ENCODE data around the gene CCDC112.
A peak's percentile ranks its signal among the peaks of the same experiment; 100 is the strongest.

CCDC112 gene

GRCh38 chr5:115246361-115246991 lies 50.0 kb downstream of the CCDC112 start:
- POLR2A ChIA-PET = no interaction called here
- Histone ChIP-seq H3K4me3 (ENCODE audit: control insufficient read depth in 1 of 7, extremely low read depth in 1 of 7, insufficient read depth in 4 of 7, low read depth in 2 of 7, low read length in 6 of 7) (no peak overlapping the region), H3K27me3 (replicated peaks in 2 of 5; ENCODE audit: control insufficient read depth in 4 of 5, insufficient read depth in 5 of 5, low read length in 4 of 5) (no peaks in the 10 kb centered on the region), H3K27ac (ENCODE audit: insufficient read depth in 1 of 2, low read depth in 1 of 2, low read length in 2 of 2, poor library complexity in 1 of 2, severe bottlenecking in 2 of 2) (no peak overlapping the region), H3K36me3 (ENCODE audit: control insufficient read depth in 4 of 4, insufficient read depth in 4 of 4, low read length in 3 of 4) (peaks cover 0 to 9% (median 3%) of the 10 kb centered on the region in 4 experiments), H3K9me3 (ENCODE audit: control extremely low read depth in 1 of 5, control insufficient read depth in 4 of 5, insufficient read depth in 2 of 5, low read depth in 1 of 5, low read length in 4 of 5) (no peaks in the 10 kb centered on the region), H3K4me1 (ENCODE audit: control extremely low read depth in 1 of 4, control insufficient read depth in 4 of 4, insufficient read depth in 4 of 4, low read length in 3 of 4) (no peaks in the 10 kb centered on the region)
- CTCF ChIA-PET = interaction anchor here (0.7 to 7.5 kb wide), 7 partner anchors 16 to 155 kb away, joined by 3 to 88 read pairs (median 4); partner anchors contain the start of gene PGGT1B
- WGBS (ENCODE audit: insufficient coverage) = no CpG with 5 or more reads among the region's 3 CpGs
- DNase-seq = peak; percentile 45 to 67 (median 63)

DNA sequence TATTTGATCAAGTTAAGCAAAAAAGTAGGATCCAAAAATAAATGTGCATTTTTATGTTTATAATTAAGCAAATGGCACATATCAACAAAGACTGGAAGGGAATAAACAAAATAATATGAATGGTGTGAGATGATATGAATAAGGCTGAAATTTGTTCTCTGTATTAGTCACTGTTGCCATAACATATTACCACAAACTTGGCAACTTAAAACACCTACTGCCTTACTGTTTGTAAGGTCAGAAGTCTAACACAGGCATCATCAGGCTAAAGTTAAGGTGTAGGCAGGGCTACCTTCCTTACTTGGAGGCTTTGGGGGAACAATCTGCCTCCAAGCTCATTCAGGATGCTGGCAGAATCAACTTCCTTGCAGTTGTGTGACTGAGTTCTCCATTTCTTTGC lies 53.0 kb downstream of the CCDC112 start:
- H3K4me3 ChIP-seq (ENCODE audit: control insufficient read depth in 1 of 7, extremely low read depth in 1 of 7, insufficient read depth in 4 of 7, low read depth in 2 of 7, low read length in 6 of 7) = no peak overlapping the region
- H3K4me1 ChIP-seq (ENCODE audit: control extremely low read depth in 1 of 4, control insufficient read depth in 4 of 4, insufficient read depth in 4 of 4, low read length in 3 of 4) = no peaks in the 10 kb centered on the region
- ChIA-PET POLR2A (no interaction called here), CTCF (interaction anchor here (0.6 to 7.5 kb wide), 3 partner anchors 18 to 1867 kb away, joined by 4 to 88 read pairs (median 7); no protein-coding TSS in a partner anchor)
- no peak overlapping the region for H3K27ac ChIP-seq (ENCODE audit: insufficient read depth in 1 of 2, low read depth in 1 of 2, low read length in 2 of 2, poor library complexity in 1 of 2, severe bottlenecking in 2 of 2)
- no peaks in the 10 kb centered on the region for H3K9me3 ChIP-seq (ENCODE audit: control extremely low read depth in 1 of 5, control insufficient read depth in 4 of 5, insufficient read depth in 2 of 5, low read depth in 1 of 5, low read length in 4 of 5)
- H3K27me3 ChIP-seq (replicated peaks in 2 of 5; ENCODE audit: control insufficient read depth in 4 of 5, insufficient read depth in 5 of 5, low read length in 4 of 5) = no peaks in the 10 kb centered on the region
- H3K36me3 ChIP-seq (ENCODE audit: control insufficient read depth in 4 of 4, insufficient read depth in 4 of 4, low read length in 3 of 4) = peaks cover 9 to 26% (median 16%) of the 10 kb centered on the region in 4 experiments
- DNase-seq = peak in 2 of 3 donors; percentile 5 to 17

GRCh38 chr5:115241881-115242642 lies 54.4 kb downstream of the CCDC112 start:
- WGBS (ENCODE audit: insufficient coverage) = no CpG with 5 or more reads among the region's 4 CpGs
- ChIA-PET POLR2A (no interaction called here), CTCF (interaction anchor here (7.5 kb wide), 1 partner anchor 144 kb away, joined by 88 read pairs; no protein-coding TSS in a partner anchor)
- no peak overlapping the region for H3K27ac ChIP-seq (ENCODE audit: insufficient read depth in 1 of 2, low read depth in 1 of 2, low read length in 2 of 2, poor library complexity in 1 of 2, severe bottlenecking in 2 of 2)
- H3K27me3 ChIP-seq (replicated peaks in 2 of 5; ENCODE audit: control insufficient read depth in 4 of 5, insufficient read depth in 5 of 5, low read length in 4 of 5) = no peaks in the 10 kb centered on the region
- H3K4me1 ChIP-seq (ENCODE audit: control extremely low read depth in 1 of 4, control insufficient read depth in 4 of 4, insufficient read depth in 4 of 4, low read length in 3 of 4) = no peaks in the 10 kb centered on the region
- no peak for DNase-seq
- H3K36me3 ChIP-seq (ENCODE audit: control insufficient read depth in 4 of 4, insufficient read depth in 4 of 4, low read length in 3 of 4) = peaks cover 7 to 28% (median 18%) of the 10 kb centered on the region in 4 experiments
- no peak overlapping the region for H3K4me3 ChIP-seq (ENCODE audit: control insufficient read depth in 1 of 7, extremely low read depth in 1 of 7, insufficient read depth in 4 of 7, low read depth in 2 of 7, low read length in 6 of 7)
- H3K9me3 ChIP-seq (ENCODE audit: control extremely low read depth in 1 of 5, control insufficient read depth in 4 of 5, insufficient read depth in 2 of 5, low read depth in 1 of 5, low read length in 4 of 5) = no peaks in the 10 kb centered on the region

DNA sequence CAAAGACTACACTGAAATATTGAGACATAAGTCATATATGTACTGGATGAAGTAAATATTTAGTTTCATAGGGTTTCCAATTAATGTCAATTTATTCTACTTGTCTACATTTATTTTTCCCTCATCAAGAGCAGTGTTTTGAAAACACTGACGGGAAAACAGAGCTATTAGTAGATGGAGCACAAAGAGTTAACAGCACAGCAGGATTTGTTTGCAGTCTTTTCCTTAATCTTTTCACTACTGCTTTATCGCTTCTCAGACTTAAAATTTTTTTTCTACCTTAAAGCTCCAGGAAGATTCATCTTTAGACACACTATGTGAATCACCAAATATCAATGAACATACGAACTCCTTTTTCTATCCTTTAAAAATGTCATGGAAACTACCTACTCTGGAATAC lies 59.4 kb downstream of the CCDC112 start:
- ChIA-PET POLR2A (no interaction called here), CTCF (interaction anchor here (0.9 kb wide), 1 partner anchor 133 kb away, joined by 3 read pairs; no protein-coding TSS in a partner anchor)
- H3K4me3 ChIP-seq (ENCODE audit: control insufficient read depth in 1 of 7, extremely low read depth in 1 of 7, insufficient read depth in 4 of 7, low read depth in 2 of 7, low read length in 6 of 7) = no peak overlapping the region
- H3K4me1 ChIP-seq (ENCODE audit: control extremely low read depth in 1 of 4, control insufficient read depth in 4 of 4, insufficient read depth in 4 of 4, low read length in 3 of 4) = no peaks in the 10 kb centered on the region
- H3K36me3 ChIP-seq (ENCODE audit: control insufficient read depth in 4 of 4, insufficient read depth in 4 of 4, low read length in 3 of 4) = peaks cover 12 to 42% (median 23%) of the 10 kb centered on the region in 4 experiments
- no peaks in the 10 kb centered on the region for H3K9me3 ChIP-seq (ENCODE audit: control extremely low read depth in 1 of 5, control insufficient read depth in 4 of 5, insufficient read depth in 2 of 5, low read depth in 1 of 5, low read length in 4 of 5)
- no peak for DNase-seq
- H3K27me3 ChIP-seq (replicated peaks in 2 of 5; ENCODE audit: control insufficient read depth in 4 of 5, insufficient read depth in 5 of 5, low read length in 4 of 5) = no peaks in the 10 kb centered on the region
- no peak overlapping the region for H3K27ac ChIP-seq (ENCODE audit: insufficient read depth in 1 of 2, low read depth in 1 of 2, low read length in 2 of 2, poor library complexity in 1 of 2, severe bottlenecking in 2 of 2)
- WGBS (ENCODE audit: insufficient coverage) = 100% methylated on average over 3 of the region's 3 CpGs

GRCh38 chr5:115236599-115236998 lies 59.9 kb downstream of the CCDC112 start:
- POLR2A ChIA-PET = no interaction called here
- Histone ChIP-seq H3K4me3 (ENCODE audit: control insufficient read depth in 1 of 7, extremely low read depth in 1 of 7, insufficient read depth in 4 of 7, low read depth in 2 of 7, low read length in 6 of 7) (no peak overlapping the region), H3K27ac (ENCODE audit: insufficient read depth in 1 of 2, low read depth in 1 of 2, low read length in 2 of 2, poor library complexity in 1 of 2, severe bottlenecking in 2 of 2) (no peak overlapping the region), H3K27me3 (replicated peaks in 2 of 5; ENCODE audit: control insufficient read depth in 4 of 5, insufficient read depth in 5 of 5, low read length in 4 of 5) (no peaks in the 10 kb centered on the region), H3K36me3 (ENCODE audit: control insufficient read depth in 4 of 4, insufficient read depth in 4 of 4, low read length in 3 of 4) (peaks cover 12 to 42% (median 23%) of the 10 kb centered on the region in 4 experiments), H3K9me3 (ENCODE audit: control extremely low read depth in 1 of 5, control insufficient read depth in 4 of 5, insufficient read depth in 2 of 5, low read depth in 1 of 5, low read length in 4 of 5) (no peaks in the 10 kb centered on the region), H3K4me1 (ENCODE audit: control extremely low read depth in 1 of 4, control insufficient read depth in 4 of 4, insufficient read depth in 4 of 4, low read length in 3 of 4) (no peaks in the 10 kb centered on the region)
- no CpG with 5 or more reads among the region's 2 CpGs for WGBS (ENCODE audit: insufficient coverage)
- DNase-seq = no peak
- CTCF ChIA-PET = interaction anchor here (0.9 kb wide), 1 partner anchor 133 kb away, joined by 3 read pairs; no protein-coding TSS in a partner anchor

DNA sequence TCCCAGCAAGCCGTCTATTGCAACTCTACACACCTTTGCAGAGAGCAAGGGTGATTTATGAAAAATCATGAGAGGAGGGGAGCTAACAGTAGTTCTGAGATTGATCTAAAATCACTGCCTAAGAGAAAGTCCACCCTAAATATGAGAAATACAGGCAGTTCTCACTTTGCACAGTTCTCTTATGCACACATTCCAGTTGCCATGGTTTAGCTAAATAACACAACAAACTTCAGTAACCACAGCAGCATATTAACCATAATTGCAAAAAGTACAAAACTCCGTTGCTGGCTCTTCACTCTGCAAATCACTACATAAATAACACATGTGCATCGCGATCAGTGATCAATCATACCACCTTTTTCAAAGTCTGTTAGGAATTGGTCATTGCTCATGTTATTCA lies 64.9 kb downstream of the CCDC112 start:
- no peaks in the 10 kb centered on the region for H3K9me3 ChIP-seq (ENCODE audit: control extremely low read depth in 1 of 5, control insufficient read depth in 4 of 5, insufficient read depth in 2 of 5, low read depth in 1 of 5, low read length in 4 of 5)
- CTCF ChIA-PET = interaction anchor here (1.3 to 2.6 kb wide), 3 partner anchors 9 to 15 kb away, joined by 4 to 7 read pairs (median 4); no protein-coding TSS in a partner anchor
- peak in 2 of 3 donors; percentile 15 to 26 for DNase-seq
- H3K36me3 ChIP-seq (ENCODE audit: control insufficient read depth in 4 of 4, insufficient read depth in 4 of 4, low read length in 3 of 4) = peaks cover 10 to 53% (median 29%) of the 10 kb centered on the region in 4 experiments
- H3K4me3 ChIP-seq (ENCODE audit: control insufficient read depth in 1 of 7, extremely low read depth in 1 of 7, insufficient read depth in 4 of 7, low read depth in 2 of 7, low read length in 6 of 7) = no peak overlapping the region
- WGBS (ENCODE audit: insufficient coverage) = 100% methylated on average over 3 of the region's 4 CpGs
- no peak overlapping the region for H3K27ac ChIP-seq (ENCODE audit: insufficient read depth in 1 of 2, low read depth in 1 of 2, low read length in 2 of 2, poor library complexity in 1 of 2, severe bottlenecking in 2 of 2)
- no peaks in the 10 kb centered on the region for H3K4me1 ChIP-seq (ENCODE audit: control extremely low read depth in 1 of 4, control insufficient read depth in 4 of 4, insufficient read depth in 4 of 4, low read length in 3 of 4)
- POLR2A ChIA-PET = no interaction called here
- H3K27me3 ChIP-seq (replicated peaks in 2 of 5; ENCODE audit: control insufficient read depth in 4 of 5, insufficient read depth in 5 of 5, low read length in 4 of 5) = no peaks in the 10 kb centered on the region

GRCh38 chr5:115229606-115230005 lies 66.8 kb downstream of the CCDC112 start:
- no peak for DNase-seq
- H3K36me3 ChIP-seq (ENCODE audit: control insufficient read depth in 4 of 4, insufficient read depth in 4 of 4, low read length in 3 of 4) = peaks cover 6 to 48% (median 25%) of the 10 kb centered on the region in 4 experiments
- CTCF ChIA-PET = interaction anchor here (2.6 kb wide), 1 partner anchor 17 kb away, joined by 7 read pairs; no protein-coding TSS in a partner anchor

More at GRCh38 chr5:115229606-115230005, 66.8 kb downstream of the CCDC112 start:
- H3K27ac ChIP-seq (ENCODE audit: insufficient read depth in 1 of 2, low read depth in 1 of 2, low read length in 2 of 2, poor library complexity in 1 of 2, severe bottlenecking in 2 of 2) = no peak overlapping the region
- no CpG with 5 or more reads among the region's 1 CpG for WGBS (ENCODE audit: insufficient coverage)
- POLR2A ChIA-PET = no interaction called here
- no peaks in the 10 kb centered on the region for H3K9me3 ChIP-seq (ENCODE audit: control extremely low read depth in 1 of 5, control insufficient read depth in 4 of 5, insufficient read depth in 2 of 5, low read depth in 1 of 5, low read length in 4 of 5)
- H3K4me3 ChIP-seq (ENCODE audit: control insufficient read depth in 1 of 7, extremely low read depth in 1 of 7, insufficient read depth in 4 of 7, low read depth in 2 of 7, low read length in 6 of 7) = no peak overlapping the region
- no peaks in the 10 kb centered on the region for H3K4me1 ChIP-seq (ENCODE audit: control extremely low read depth in 1 of 4, control insufficient read depth in 4 of 4, insufficient read depth in 4 of 4, low read length in 3 of 4)
- no peaks in the 10 kb centered on the region for H3K27me3 ChIP-seq (replicated peaks in 2 of 5; ENCODE audit: control insufficient read depth in 4 of 5, insufficient read depth in 5 of 5, low read length in 4 of 5)

All from common myeloid progenitor, CD34-positive (primary cell).